GM21381 (cell line): ENCODE data around the gene UGT2B17.
A peak's percentile ranks its signal among the peaks of the same experiment; 100 is the strongest.
"Not testable (repeated sequence)": the region's sequence is repeated elsewhere in the genome, so short reads cannot be mapped to it uniquely, and the experiment has no call there.

Experiments used
- ATAC-seq: cut with Tn5 transposase; IDR thresholded peaks from one replicate; pipeline ENCODE4 v1.9.1; 2021; ENCODE audit warnings: mild to moderate bottlenecking, moderate library complexity; ENCODE audit not compliant: unreplicated experiment

Gene UGT2B17

GRCh38 chr4:68576272-68577125 lies at the start of gene UGT2B17:
Gene UGT2B17 (minus strand): TSS chr4:68576322. CDS start chr4:68568484, 7,838 bp downstream.
- ATAC-seq: peak; percentile 86

GRCh38 chr4:68622731-68623130 lies 46.6 kb upstream of the UGT2B17 start:
- ATAC-seq: peak; percentile 79

GRCh38 chr4:68617003-68617698 lies 41.0 kb upstream of the UGT2B17 start:
- ATAC-seq: peak; percentile 73

- no peak for ATAC-seq
Observed at GRCh38 chr4:68615699-68616422, 39.7 kb upstream of the UGT2B17 start.

- ATAC-seq: no peak
Observed at GRCh38 chr4:68613752-68614151, 37.6 kb upstream of the UGT2B17 start.

- no peak for ATAC-seq
Observed at GRCh38 chr4:68606240-68606639, 30.1 kb upstream of the UGT2B17 start.

GRCh38 chr4:68599150-68599549 lies 23.0 kb upstream of the UGT2B17 start:
- ATAC-seq: no peak

- ATAC-seq: no peak
Observed at GRCh38 chr4:68597482-68597881, 21.4 kb upstream of the UGT2B17 start.

GRCh38 chr4:68594678-68595077 lies 18.6 kb upstream of the UGT2B17 start:
- ATAC-seq: no peak

- no peak for ATAC-seq
Observed at GRCh38 chr4:68593112-68593511, 17.0 kb upstream of the UGT2B17 start.

- peak; percentile 73 for ATAC-seq
Observed at GRCh38 chr4:68592673-68593072, 16.6 kb upstream of the UGT2B17 start.

GRCh38 chr4:68591204-68591603 lies 15.1 kb upstream of the UGT2B17 start:
- no peak for ATAC-seq

GRCh38 chr4:68589790-68590189 lies 13.7 kb upstream of the UGT2B17 start:
- no peak for ATAC-seq

GRCh38 chr4:68582339-68582717 lies 6.2 kb upstream of the UGT2B17 start:
- no peak for ATAC-seq

- no peak for ATAC-seq
Observed at GRCh38 chr4:68581383-68582338, 5.5 kb upstream of the UGT2B17 start.

- ATAC-seq: no peak
Observed at GRCh38 chr4:68577590-68577989, 1.5 kb upstream of the UGT2B17 start.

- not testable (repeated sequence) for ATAC-seq
Observed at GRCh38 chr4:68575636-68576035, 486 bp downstream of the UGT2B17 start.

GRCh38 chr4:68575081-68575480 lies 1.0 kb downstream of the UGT2B17 start:
- no peak for ATAC-seq

- ATAC-seq: no peak
Observed at GRCh38 chr4:68572653-68573170, 3.4 kb downstream of the UGT2B17 start.

- ATAC-seq: peak; percentile 33
Observed at GRCh38 chr4:68570122-68570507, 6.0 kb downstream of the UGT2B17 start.
